GM12878 (cell line): ENCODE results near the gene TAF3. TPM values are rescaled to one million over a fixed set of nuclear protein-coding genes. Genes with fewer than 3 reads are reported as not detected.

Source experiments
- ATAC-seq: fragments of 200-7000 bp; cut with Tn5 transposase; 3 replicates; pipeline ENCODE4 v1.9.1; 2020; ENCODE audit warnings: mild to moderate bottlenecking, moderate library complexity
- BruUV-seq: library from RNA; stranded (reverse); fragments of 400-500 nt; replicated peaks from 2 replicates; lab custom pipeline; 2021; lab: Mats Ljungman, UMichigan
- CTCF ChIA-PET: fragments of 300-600 bp; sonication (Branson Sonifier 250); formaldehyde crosslinking; extraction: SDS; loops from one replicate; lab custom pipeline; 2021; ENCODE audit warnings: inconsistent platforms; lab: Yijun Ruan, JAX
- POLR2A ChIA-PET: fragments of 350-600 bp; formaldehyde crosslinking; extraction: SDS; loops from one replicate; lab custom pipeline; 2021; ENCODE audit warnings: inconsistent platforms; lab: Charles Lee
- RAD21 ChIA-PET: fragments of 300-600 bp; sonication (Branson Sonifier 250); formaldehyde crosslinking; loops from one replicate; lab custom pipeline; 2023; ENCODE audit warnings: antibody characterized with exemption; ENCODE audit not compliant: unreplicated experiment; lab: Charles Lee
- SMC1A ChIA-PET: fragments of 300-600 bp; sonication (Branson Sonifier 250); formaldehyde crosslinking; loops from one replicate; lab custom pipeline; 2023; ENCODE audit not compliant: unreplicated experiment, uncharacterized antibody; lab: Charles Lee
- DNase-seq: peaks from one replicate; pipeline ENCODE4 v3.0.0-alpha.2; 2011; ENCODE audit warnings: low read depth, low spot score
- FAIRE-seq: peaks from 3 replicates; lab custom pipeline; 2011; peaks lifted over from hg19 to GRCh38; lab: Jason Lieb, UNC
- H2AFZ ChIP-seq: 2 replicates; pipeline ENCODE4 v1.6.0; 2011; ENCODE audit warnings: low read depth, low read length, control low read depth; ENCODE audit not compliant: control insufficient read depth
- H3K27ac ChIP-seq: 2 replicates; pipeline ENCODE4 v1.5.1; 2011; ENCODE audit warnings: control low read depth; ENCODE audit not compliant: control insufficient read depth, insufficient read depth
- H3K27me3 ChIP-seq, 2 experiments: replicated peaks in 1 of 2; 2 replicates each; pipeline versions ENCODE4 v1.6.0 to v1.6.1; 2011; ENCODE audit warnings: low read length in 1 of 2; ENCODE audit not compliant: control insufficient read depth in 2 of 2, insufficient read depth in 2 of 2
- H3K36me3 ChIP-seq, 2 experiments: 2 replicates each; pipeline ENCODE4 v1.5.1; 2011; ENCODE audit warnings: low read length in 1 of 2; ENCODE audit not compliant: control insufficient read depth in 2 of 2, insufficient read depth in 2 of 2
- H3K4me1 ChIP-seq: 2 replicates; pipeline ENCODE4 v1.6.1; 2011; ENCODE audit warnings: mild to moderate bottlenecking, low read length, moderate library complexity, mixed read lengths; ENCODE audit not compliant: control insufficient read depth, insufficient read depth
- H3K4me2 ChIP-seq: 2 replicates; pipeline ENCODE4 v1.6.0; 2011; ENCODE audit warnings: control low read depth; ENCODE audit not compliant: control insufficient read depth, insufficient read depth
- H3K4me3 ChIP-seq: fragments of 200-600 bp; sonication (generic); 2 replicates; pipeline ENCODE4 v1.5.1; 2016
- H3K79me2 ChIP-seq: 2 replicates; pipeline ENCODE4 v1.6.0; 2011; ENCODE audit warnings: low read length; ENCODE audit not compliant: control insufficient read depth, insufficient read depth
- H3K9ac ChIP-seq: 2 replicates; pipeline ENCODE4 v1.8.0; 2011; ENCODE audit warnings: low read length, control low read depth, mixed read lengths; ENCODE audit not compliant: control insufficient read depth, insufficient read depth
- H3K9me3 ChIP-seq: replicated peaks from 3 replicates; pipeline ENCODE4 v1.5.1; 2011; ENCODE audit warnings: mild to moderate bottlenecking, low read length; ENCODE audit not compliant: control insufficient read depth, insufficient read depth
- H4K20me1 ChIP-seq: 2 replicates; pipeline ENCODE4 v1.6.0; 2011; ENCODE audit not compliant: control insufficient read depth, insufficient read depth
- CREM ChIP-seq: IDR thresholded peaks from 2 replicates; pipeline ENCODE4 v1.6.1; 2014; ENCODE audit warnings: antibody characterized with exemption, low read depth
- EZH2 ChIP-seq: IDR thresholded peaks from 2 replicates; pipeline ENCODE4 v1.6.1; 2012; ENCODE audit warnings: low read depth, mild to moderate bottlenecking, control low read depth, inconsistent platforms, low read length, borderline replicate concordance; ENCODE audit not compliant: control insufficient read depth
- GABPA ChIP-seq: IDR thresholded peaks from 2 replicates; pipeline ENCODE4 v1.6.1; 2014; ENCODE audit warnings: antibody characterized with exemption, low read depth, mild to moderate bottlenecking, inconsistent platforms
- HDAC2 ChIP-seq: fragments of 200-600 bp; sonication (generic); IDR thresholded peaks from 2 replicates; pipeline ENCODE4 v1.6.1; 2017
- KDM1A ChIP-seq: fragments of 200-600 bp; sonication (generic); IDR thresholded peaks from 2 replicates; pipeline ENCODE4 v1.6.1; 2016; ENCODE audit warnings: borderline replicate concordance
- MTA2 ChIP-seq: fragments of 450-650 bp; IDR thresholded peaks from 2 replicates; pipeline ENCODE4 v1.6.1; 2016; ENCODE audit warnings: low read depth, mild to moderate bottlenecking, moderate library complexity
- MXI1 ChIP-seq: fragments of 150-350 bp; IDR thresholded peaks from 2 replicates; pipeline ENCODE4 v1.6.1; 2011; ENCODE audit warnings: low read depth, mild to moderate bottlenecking, inconsistent platforms, low read length, improper control_type of control experiment
- NBN ChIP-seq: fragments of 450-650 bp; IDR thresholded peaks from 2 replicates; pipeline ENCODE4 v1.6.1; 2016
- PAX8 ChIP-seq: fragments of 450-650 bp; IDR thresholded peaks from 2 replicates; pipeline ENCODE4 v1.6.1; 2017; ENCODE audit warnings: mild to moderate bottlenecking, moderate library complexity
- POLR2AphosphoS5 ChIP-seq: IDR thresholded peaks from 2 replicates; pipeline ENCODE4 v1.6.1; 2011; ENCODE audit warnings: mild to moderate bottlenecking, low read length, inconsistent platforms
- SIN3A ChIP-seq: IDR thresholded peaks from 2 replicates; pipeline ENCODE4 v1.6.1; 2012; ENCODE audit warnings: low read depth, low read length, improper control_type of control experiment
- WGBS: methylation state at CpG from one replicate; pipeline ENCODE4 v1.1.6; 2016; ENCODE audit warnings: low lambda C conversion rate; ENCODE audit not compliant: insufficient replicate concordance, insufficient coverage; ENCODE audit errors: missing lambda C conversion rate; 5-methylcytosine and 5-hydroxymethylcytosine counted together
- in situ Hi-C: fragments of 300-500 bp; cut with MboI; formaldehyde crosslinking; loops from 9 replicates; pipeline ENCODE4 v1.14.3; 2018; ENCODE audit warnings: mixed read lengths
- intact Hi-C: fragments of 100-400 bp; cut with micrococcal nuclease; formaldehyde crosslinking; loops from one replicate; pipeline ENCODE4 v1.14.2; 2022; ENCODE audit not compliant: unreplicated experiment
- polyA plus RNA-seq, 11 experiments: library from polyadenylated mRNA; depleted of rRNA in 4 of 11; unstranded in 6 of 11; stranded (reverse) in 5 of 11; fragments of >200 nt; fragmentation: Nextera tagmentation in 4 of 11; fragmentation: Illumina TruSeq in 1 of 11; extraction: Ambion mirVana in 4 of 11; extraction: Trizol in 1 of 11; gene quantifications; 1 replicate in 1 of 11; 2 replicates in 10 of 11; pipeline versions ENCODE4 v1.2.1 to v1.2.3, GENCODE V29; 2011 to 2016; ENCODE audit warnings: inconsistent platforms in 2 of 11, missing spikeins in 2 of 11, low read depth in 1 of 11
- total RNA-seq, 4 experiments: library from RNA; depleted of rRNA in 3 of 4; stranded (reverse); fragments of >200 nt in 3 of 4; fragmentation: Illumina TruSeq in 1 of 4; extraction: Trizol in 1 of 4; gene quantifications; 2 replicates each; pipeline versions ENCODE4 v1.2.1 to v1.2.3, GENCODE V29; 2013 to 2021
- TF ChIP-seq, protein P1 (sequence below): fragments of 450-650 bp; IDR thresholded peaks from 2 replicates; pipeline ENCODE4 v1.6.1; 2017; ENCODE audit warnings: mild to moderate bottlenecking, low read depth, inconsistent platforms; ENCODE audit not compliant: poor library complexity, severe bottlenecking
- TF ChIP-seq, protein P2 (sequence below): fragments of 450-650 bp; IDR thresholded peaks from 2 replicates; pipeline ENCODE4 v1.6.1; 2017; ENCODE audit warnings: low read depth, mild to moderate bottlenecking, moderate library complexity

TAF3 gene
- total and polyA plus RNA-seq, 10 of the 15 experiments (the other 5 are each of a cell fraction or from before 2014, with no cell fraction given) = 2.0 to 10.1 (median 3.7) TPM

- 93% methylated on average over 4 of the region's 4 CpGs for WGBS
- H3K27me3 ChIP-seq = no peaks in the 10 kb centered on the region
- SMC1A ChIA-PET = no interaction called here
- CTCF ChIA-PET = no interaction called here
- in situ Hi-C loops (no loop called here), intact Hi-C loops (no loop called here)
- no peak for FAIRE-seq
- H2AFZ ChIP-seq = no peak overlapping the region
- POLR2A ChIA-PET = no interaction called here
- no peak for DNase-seq
- RAD21 ChIA-PET = interaction anchor here (0.6 kb wide), 1 partner anchor 103 kb away, joined by 3 read pairs; no protein-coding TSS in a partner anchor
- no peaks in the 10 kb centered on the region for H3K36me3 ChIP-seq
- ATAC-seq = no peak
- H3K9me3 ChIP-seq = no peaks in the 10 kb centered on the region; the same call in 2 of the 3 replicates
- H3K9ac ChIP-seq = no peak overlapping the region
- TF ChIP-seq MTA2 = no peak
- TF ChIP-seq MXI1 = no peak
- TF ChIP-seq CREM = no peak
- no peak for TF ChIP-seq NBN
- no peaks in the 10 kb centered on the region for H3K4me1 ChIP-seq
- no peak overlapping the region for H3K27ac ChIP-seq
- H3K4me3 ChIP-seq = no peak overlapping the region
- H4K20me1 ChIP-seq = no peaks in the 10 kb centered on the region
- H3K4me2 ChIP-seq = no peak overlapping the region
- no TSS peak for BruUV-seq
- no peaks in the 10 kb centered on the region for H3K79me2 ChIP-seq
These were observed 124.0 kb downstream of the TAF3 start for GRCh38 chr10:7942316-7942715.

DNA sequence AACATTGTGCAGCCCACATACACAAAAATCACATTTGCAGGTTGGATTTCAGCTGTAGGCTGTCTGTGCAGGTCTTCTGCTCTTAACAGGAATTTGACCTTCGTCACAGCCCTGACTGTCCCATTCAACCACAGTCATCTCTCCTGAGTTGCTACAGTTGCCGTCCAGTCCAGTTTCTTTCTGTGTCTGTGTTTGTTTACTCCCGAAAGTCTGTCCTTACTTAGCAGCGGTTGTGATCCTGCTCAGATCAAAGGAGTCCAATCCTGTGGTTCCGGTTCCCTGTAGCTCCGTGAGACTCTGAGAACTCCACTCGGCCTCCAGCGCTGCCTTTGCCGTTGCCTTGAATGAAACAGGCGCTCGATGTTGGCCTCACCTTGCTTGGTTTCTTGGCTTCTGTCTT lies 124.6 kb downstream of the TAF3 start:
- intact Hi-C loops = no loop called here
- Histone ChIP-seq H3K4me1 (no peaks in the 10 kb centered on the region), H3K27me3 (no peaks in the 10 kb centered on the region), H2AFZ (no peak overlapping the region), H3K9ac (no peak overlapping the region), H3K27ac (no peak overlapping the region), H3K79me2 (no peaks in the 10 kb centered on the region), H3K36me3 (no peaks in the 10 kb centered on the region), H3K9me3 (no peaks in the 10 kb centered on the region), H3K4me3 (no peak overlapping the region), H4K20me1 (no peaks in the 10 kb centered on the region), H3K4me2 (no peak overlapping the region)
- BruUV-seq = no TSS peak
- DNase-seq (no peak), ATAC-seq (no peak), FAIRE-seq (no peak)
- 98% methylated on average over 11 of the region's 11 CpGs for WGBS
- SMC1A ChIA-PET = no interaction called here
- CTCF ChIA-PET = no interaction called here
- in situ Hi-C loops = no loop called here
- POLR2A ChIA-PET = no interaction called here
- TF ChIP-seq EZH2 (no peak), POLR2AphosphoS5 (no peak), HDAC2 (no peak), MTA2 (no peak), PAX8 (no peak), KDM1A (no peak), SIN3A (no peak), GABPA (no peak)
- TF ChIP-seq, protein P1, sequence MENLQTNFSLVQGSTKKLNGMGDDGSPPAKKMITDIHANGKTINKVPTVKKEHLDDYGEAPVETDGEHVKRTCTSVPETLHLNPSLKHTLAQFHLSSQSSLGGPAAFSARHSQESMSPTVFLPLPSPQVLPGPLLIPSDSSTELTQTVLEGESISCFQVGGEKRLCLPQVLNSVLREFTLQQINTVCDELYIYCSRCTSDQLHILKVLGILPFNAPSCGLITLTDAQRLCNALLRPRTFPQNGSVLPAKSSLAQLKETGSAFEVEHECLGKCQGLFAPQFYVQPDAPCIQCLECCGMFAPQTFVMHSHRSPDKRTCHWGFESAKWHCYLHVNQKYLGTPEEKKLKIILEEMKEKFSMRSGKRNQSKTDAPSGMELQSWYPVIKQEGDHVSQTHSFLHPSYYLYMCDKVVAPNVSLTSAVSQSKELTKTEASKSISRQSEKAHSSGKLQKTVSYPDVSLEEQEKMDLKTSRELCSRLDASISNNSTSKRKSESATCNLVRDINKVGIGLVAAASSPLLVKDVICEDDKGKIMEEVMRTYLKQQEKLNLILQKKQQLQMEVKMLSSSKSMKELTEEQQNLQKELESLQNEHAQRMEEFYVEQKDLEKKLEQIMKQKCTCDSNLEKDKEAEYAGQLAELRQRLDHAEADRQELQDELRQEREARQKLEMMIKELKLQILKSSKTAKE = no peak
- TF ChIP-seq, protein P2, sequence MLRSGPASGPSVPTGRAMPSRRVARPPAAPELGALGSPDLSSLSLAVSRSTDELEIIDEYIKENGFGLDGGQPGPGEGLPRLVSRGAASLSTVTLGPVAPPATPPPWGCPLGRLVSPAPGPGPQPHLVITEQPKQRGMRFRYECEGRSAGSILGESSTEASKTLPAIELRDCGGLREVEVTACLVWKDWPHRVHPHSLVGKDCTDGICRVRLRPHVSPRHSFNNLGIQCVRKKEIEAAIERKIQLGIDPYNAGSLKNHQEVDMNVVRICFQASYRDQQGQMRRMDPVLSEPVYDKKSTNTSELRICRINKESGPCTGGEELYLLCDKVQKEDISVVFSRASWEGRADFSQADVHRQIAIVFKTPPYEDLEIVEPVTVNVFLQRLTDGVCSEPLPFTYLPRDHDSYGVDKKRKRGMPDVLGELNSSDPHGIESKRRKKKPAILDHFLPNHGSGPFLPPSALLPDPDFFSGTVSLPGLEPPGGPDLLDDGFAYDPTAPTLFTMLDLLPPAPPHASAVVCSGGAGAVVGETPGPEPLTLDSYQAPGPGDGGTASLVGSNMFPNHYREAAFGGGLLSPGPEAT = no peak
- TF ChIP-seq, all 136 proteins: peak for 0
- RAD21 ChIA-PET = interaction anchor here (0.6 kb wide), 1 partner anchor 102 kb away, joined by 3 read pairs; no protein-coding TSS in a partner anchor
